Measurements from ENCODE around the gene MROH7.

MROH7 gene

GRCh38 chr1:54640361-54640760, 1.2 kb upstream of the MROH7 start:
- no peak for DNase-seq (ENCODE audit: low spot score)

GRCh38 chr1:54643736-54644135, 2.1 kb downstream of the MROH7 start:
- DNase-seq (ENCODE audit: low spot score), result no peak
- in situ Hi-C loops (cut with MboI; ENCODE audit: low pct_unique_long_range_greater_than_20kb, low sequenced_read_pairs, unreplicated experiment), result no loop called here
- TF ChIP-seq, protein P1, sequence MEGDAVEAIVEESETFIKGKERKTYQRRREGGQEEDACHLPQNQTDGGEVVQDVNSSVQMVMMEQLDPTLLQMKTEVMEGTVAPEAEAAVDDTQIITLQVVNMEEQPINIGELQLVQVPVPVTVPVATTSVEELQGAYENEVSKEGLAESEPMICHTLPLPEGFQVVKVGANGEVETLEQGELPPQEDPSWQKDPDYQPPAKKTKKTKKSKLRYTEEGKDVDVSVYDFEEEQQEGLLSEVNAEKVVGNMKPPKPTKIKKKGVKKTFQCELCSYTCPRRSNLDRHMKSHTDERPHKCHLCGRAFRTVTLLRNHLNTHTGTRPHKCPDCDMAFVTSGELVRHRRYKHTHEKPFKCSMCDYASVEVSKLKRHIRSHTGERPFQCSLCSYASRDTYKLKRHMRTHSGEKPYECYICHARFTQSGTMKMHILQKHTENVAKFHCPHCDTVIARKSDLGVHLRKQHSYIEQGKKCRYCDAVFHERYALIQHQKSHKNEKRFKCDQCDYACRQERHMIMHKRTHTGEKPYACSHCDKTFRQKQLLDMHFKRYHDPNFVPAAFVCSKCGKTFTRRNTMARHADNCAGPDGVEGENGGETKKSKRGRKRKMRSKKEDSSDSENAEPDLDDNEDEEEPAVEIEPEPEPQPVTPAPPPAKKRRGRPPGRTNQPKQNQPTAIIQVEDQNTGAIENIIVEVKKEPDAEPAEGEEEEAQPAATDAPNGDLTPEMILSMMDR (IDR thresholded peaks at IDR 0.05; ENCODE audit: extremely low read depth, insufficient read depth, missing control alignments), result no peak

More at GRCh38 chr1:54640361-54640760, 1.2 kb upstream of the MROH7 start:
- in situ Hi-C loops (cut with MboI; ENCODE audit: low pct_unique_long_range_greater_than_20kb, low sequenced_read_pairs, unreplicated experiment), result no loop called here
- TF ChIP-seq, protein P1 (IDR thresholded peaks at IDR 0.05; ENCODE audit: extremely low read depth, insufficient read depth, missing control alignments), result no peak

- DNase-seq (ENCODE audit: low spot score), result no peak
- in situ Hi-C loops (cut with MboI; ENCODE audit: low pct_unique_long_range_greater_than_20kb, low sequenced_read_pairs, unreplicated experiment), result no loop called here
- TF ChIP-seq, protein P1 (IDR thresholded peaks at IDR 0.05; ENCODE audit: extremely low read depth, insufficient read depth, missing control alignments), result no peak
Observed at GRCh38 chr1:54645806-54646676, 4.5 kb downstream of the MROH7 start.

DNA sequence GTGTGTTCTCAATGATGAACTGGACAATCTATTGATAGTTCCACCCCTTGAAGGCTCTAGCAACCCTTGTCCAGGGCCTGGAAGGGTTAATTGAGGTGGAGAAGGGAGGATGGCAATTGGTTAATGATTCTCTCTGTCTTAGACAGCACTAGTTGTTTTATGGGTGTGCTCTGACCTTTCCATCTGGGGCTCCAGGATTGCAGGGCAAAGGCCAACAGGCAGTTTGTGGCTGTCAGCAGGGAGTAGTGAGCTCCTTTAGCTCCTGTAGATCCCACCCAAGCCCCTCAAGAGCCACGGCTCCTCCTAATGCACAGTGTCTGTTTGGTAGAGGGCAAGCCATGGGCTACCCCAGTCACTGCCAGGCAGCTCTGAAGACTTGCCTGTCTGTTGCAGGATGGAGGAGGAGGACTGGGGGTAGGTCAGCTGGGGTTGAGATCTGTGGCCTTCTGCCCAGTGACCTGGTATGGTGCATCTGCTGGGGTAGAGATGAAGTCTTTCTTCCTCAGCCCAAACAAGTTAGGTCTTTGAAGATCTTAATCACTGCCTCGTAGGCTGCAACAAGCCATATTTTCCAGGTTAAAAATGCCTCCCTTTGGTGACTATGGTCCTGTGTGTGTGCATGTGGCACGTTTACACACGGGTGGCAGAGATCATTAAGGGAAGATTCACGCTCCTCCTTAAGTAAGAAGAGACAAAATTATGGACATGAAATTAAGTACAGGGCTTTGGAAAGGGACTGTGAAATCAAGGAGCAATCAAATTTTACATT, 7.7 kb downstream of the MROH7 start:
- no peak for DNase-seq (ENCODE audit: low spot score)
- TF ChIP-seq, protein P1 (IDR thresholded peaks at IDR 0.05; ENCODE audit: extremely low read depth, insufficient read depth, missing control alignments), result no peak
- in situ Hi-C loops (cut with MboI; ENCODE audit: low pct_unique_long_range_greater_than_20kb, low sequenced_read_pairs, unreplicated experiment), result no loop called here

GRCh38 chr1:54649921-54650320, 8.3 kb downstream of the MROH7 start:
- in situ Hi-C loops (cut with MboI; ENCODE audit: low pct_unique_long_range_greater_than_20kb, low sequenced_read_pairs, unreplicated experiment), result no loop called here
- TF ChIP-seq, protein P1 (IDR thresholded peaks at IDR 0.05; ENCODE audit: extremely low read depth, insufficient read depth, missing control alignments), result no peak
- DNase-seq (ENCODE audit: low spot score), result no peak

DNA sequence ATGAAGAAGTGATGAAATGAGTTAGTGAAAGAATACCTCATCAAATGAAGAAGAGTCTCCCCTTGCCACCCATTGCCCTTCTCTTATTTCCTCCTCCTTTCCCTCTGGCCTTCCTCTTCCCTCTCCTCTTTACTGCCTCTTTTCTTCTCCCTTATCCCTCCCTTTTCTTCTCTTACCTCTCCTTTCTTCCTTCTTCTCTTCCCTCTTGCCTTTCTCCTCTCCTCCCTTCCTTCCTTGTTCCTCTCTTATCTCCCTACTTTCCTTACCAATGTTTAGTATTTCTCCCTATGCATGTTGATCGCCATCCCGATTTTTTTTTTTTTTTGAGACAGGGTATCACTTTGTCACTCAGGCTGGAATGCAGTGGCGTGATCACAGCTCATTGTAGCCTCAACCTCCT, 8.8 kb downstream of the MROH7 start:
- no peak for DNase-seq (ENCODE audit: low spot score)
- TF ChIP-seq, protein P1 (IDR thresholded peaks at IDR 0.05; ENCODE audit: extremely low read depth, insufficient read depth, missing control alignments), result no peak
- in situ Hi-C loops (cut with MboI; ENCODE audit: low pct_unique_long_range_greater_than_20kb, low sequenced_read_pairs, unreplicated experiment), result no loop called here
